ENCODE results near the gene RO60. TPM values are rescaled to one million over a fixed set of nuclear protein-coding genes. Genes with fewer than 3 reads are reported as not detected.
"Not testable (repeated sequence)": the region's sequence is repeated elsewhere in the genome, so short reads cannot be mapped to it uniquely, and the experiment has no call there.

RO60 gene
- 166 and 175 TPM in 2 replicates for total RNA-seq

GRCh38 chr1:193059282-193060114 lies at the start of gene RO60, which contains the start of gene UCHL5:
RO60 (plus strand) TSS chr1:193059612; CDS start chr1:193069055, 9,443 bp downstream.
UCHL5 (minus strand) TSS chr1:193059360; CDS start chr1:193059260, 100 bp downstream.
- peak; percentile 99 for DNase-seq

GRCh38 chr1:193011406-193011805 lies 48.0 kb upstream of the RO60 start:
- no peak for DNase-seq

GRCh38 chr1:193013005-193013404 lies 46.4 kb upstream of the RO60 start:
- no peak for DNase-seq

- no peak for DNase-seq
Measured at GRCh38 chr1:193013707-193014106, 45.7 kb upstream of the RO60 start.

- DNase-seq, result no peak
Measured at GRCh38 chr1:193014400-193014799, 45.0 kb upstream of the RO60 start.

- DNase-seq, result no peak
Measured at GRCh38 chr1:193016788-193017187, 42.6 kb upstream of the RO60 start.

- peak; percentile 79 for DNase-seq
Measured at GRCh38 chr1:193019442-193020026, 39.9 kb upstream of the RO60 start.

- DNase-seq, result no peak
Measured at GRCh38 chr1:193025218-193025617, 34.2 kb upstream of the RO60 start.

- DNase-seq, result no peak
Measured at GRCh38 chr1:193030280-193030679, 29.1 kb upstream of the RO60 start.

GRCh38 chr1:193031431-193031830 lies 28.0 kb upstream of the RO60 start:
- peak; percentile 45 for DNase-seq

- not testable (repeated sequence) for DNase-seq
Measured at GRCh38 chr1:193032643-193033427, 26.6 kb upstream of the RO60 start.

- DNase-seq, result no peak
Measured at GRCh38 chr1:193033610-193034009, 25.8 kb upstream of the RO60 start.

GRCh38 chr1:193036337-193037047 lies 22.9 kb upstream of the RO60 start:
- no peak for DNase-seq

GRCh38 chr1:193040011-193040410 lies 19.4 kb upstream of the RO60 start:
- no peak for DNase-seq

- DNase-seq, result no peak
Measured at GRCh38 chr1:193042766-193043691, 16.4 kb upstream of the RO60 start.

GRCh38 chr1:193048913-193049312 lies 10.5 kb upstream of the RO60 start:
- not testable (repeated sequence) for DNase-seq

GRCh38 chr1:193054169-193054675 lies 5.2 kb upstream of the RO60 start:
- no peak for DNase-seq

GRCh38 chr1:193058529-193059281 lies 707 bp upstream of the RO60 start:
- DNase-seq, result peak; percentile 62

GRCh38 chr1:193060115-193060403 lies 647 bp downstream of the RO60 start:
- no peak for DNase-seq

- peak; percentile 22 for DNase-seq
Measured at GRCh38 chr1:193060406-193060805, 994 bp downstream of the RO60 start.

- DNase-seq, result peak; percentile 30
Measured at GRCh38 chr1:193060938-193061337, 1.5 kb downstream of the RO60 start.
